ENCODE results near the gene BRWD1.

GRCh38 chr21:39150316-39150715 lies 163.1 kb downstream of the BRWD1 start:
- no peak for TF ChIP-seq CTCF (IDR thresholded peaks at IDR 0.05; ENCODE audit: borderline replicate concordance, extremely low read depth, low read length, poor library complexity, severe bottlenecking)
- TF ChIP-seq EZH2 (IDR thresholded peaks at IDR 0.05; ENCODE audit: borderline replicate concordance, low read depth, low read length, severe bottlenecking): no peak
